Measurements from ENCODE around the gene ADAMTS17. TPM values are rescaled to one million over a fixed set of nuclear protein-coding genes. Genes with fewer than 3 reads are reported as not detected.

ADAMTS17 gene
- total RNA-seq, 1 donor from 2014 or later = 1.5 TPM

GRCh38 chr15:100247228-100248225 lies 94.2 kb downstream of the ADAMTS17 start:
- Histone ChIP-seq H3K36me3 (no peaks in the 10 kb centered on the region), H3K27ac (no peak overlapping the region), H3K9ac (no peak overlapping the region), H3K4me1 (peaks cover 11% of the 10 kb centered on the region), H3K4me3 (no peak overlapping the region), H3K4me2 (no peak overlapping the region), H2AFZ (replicated peaks) (no peak overlapping the region), H3K79me2 (ENCODE audit: low read depth) (no peaks in the 10 kb centered on the region), H3K9me3 (ENCODE audit: low read depth) (no peaks in the 10 kb centered on the region), H3K27me3 (no peaks in the 10 kb centered on the region), H4K20me1 (ENCODE audit: low read depth) (no peaks in the 10 kb centered on the region), H3F3A (ENCODE audit: low read depth) (peaks cover 5% of the 10 kb centered on the region)
- Mint-ChIP-seq H3K27me3 (ENCODE audit: insufficient read depth, low read depth) (peaks cover 13% of the 10 kb centered on the region), H3K36me3 (no peaks in the 10 kb centered on the region), H3K4me3 (no peak overlapping the region), H3K9me3 (peaks cover under 1% of the 10 kb centered on the region), H3K27ac (no peak overlapping the region), H3K4me1 (peaks cover 19% of the 10 kb centered on the region)
- DNase-seq (ENCODE audit: low spot score) = no peak
- TF ChIP-seq EZH2phosphoT487 (IDR thresholded peaks at IDR 0.05) = no peak
- TF ChIP-seq EZH2 (IDR thresholded peaks at IDR 0.05) = no peak
- no peak for TF ChIP-seq CTCF (IDR thresholded peaks at IDR 0.05)

- H3K4me2 ChIP-seq = no peak overlapping the region
- H3K36me3 Mint-ChIP-seq = no peaks in the 10 kb centered on the region
- peaks cover 16% of the 10 kb centered on the region for H3F3A ChIP-seq (ENCODE audit: low read depth)
- peaks cover 11% of the 10 kb centered on the region for H3K27me3 Mint-ChIP-seq (ENCODE audit: insufficient read depth, low read depth)
- H3K9me3 ChIP-seq (ENCODE audit: low read depth) = no peaks in the 10 kb centered on the region
- peaks cover 30% of the 10 kb centered on the region for H3K4me1 Mint-ChIP-seq
- H3K27ac Mint-ChIP-seq = no peak overlapping the region
- no peak overlapping the region for H3K27ac ChIP-seq
- H3K4me3 Mint-ChIP-seq = no peak overlapping the region
- no peaks in the 10 kb centered on the region for H4K20me1 ChIP-seq (ENCODE audit: low read depth)
- H3K79me2 ChIP-seq (ENCODE audit: low read depth) = no peaks in the 10 kb centered on the region
- H3K4me3 ChIP-seq = no peak overlapping the region
- DNase-seq (ENCODE audit: low spot score) = peak; percentile 30
- no peaks in the 10 kb centered on the region for H3K36me3 ChIP-seq
- H3K4me1 ChIP-seq = peaks cover 21% of the 10 kb centered on the region
- no peak for TF ChIP-seq EZH2 (IDR thresholded peaks at IDR 0.05)
- TF ChIP-seq EZH2phosphoT487 (IDR thresholded peaks at IDR 0.05) = no peak
- TF ChIP-seq CTCF (IDR thresholded peaks at IDR 0.05) = no peak
- peaks cover 4% of the 10 kb centered on the region for H3K9me3 Mint-ChIP-seq
- no peak overlapping the region for H2AFZ ChIP-seq (replicated peaks)
- H3K27me3 ChIP-seq = no peaks in the 10 kb centered on the region
- H3K9ac ChIP-seq = no peak overlapping the region
Measured at GRCh38 chr15:100245855-100246254, 95.9 kb downstream of the ADAMTS17 start.

- Histone ChIP-seq H3K27ac (no peak overlapping the region), H3K9ac (no peak overlapping the region), H3K4me1 (peaks cover 21% of the 10 kb centered on the region), H3K36me3 (no peaks in the 10 kb centered on the region), H4K20me1 (ENCODE audit: low read depth) (no peaks in the 10 kb centered on the region), H3F3A (ENCODE audit: low read depth) (peaks cover 16% of the 10 kb centered on the region), H3K4me3 (no peak overlapping the region), H3K9me3 (ENCODE audit: low read depth) (no peaks in the 10 kb centered on the region), H3K27me3 (no peaks in the 10 kb centered on the region), H2AFZ (replicated peaks) (no peak overlapping the region), H3K4me2 (no peak overlapping the region), H3K79me2 (ENCODE audit: low read depth) (no peaks in the 10 kb centered on the region)
- H3K4me1 Mint-ChIP-seq = peaks cover 30% of the 10 kb centered on the region
- no peak overlapping the region for H3K27ac Mint-ChIP-seq
- H3K27me3 Mint-ChIP-seq (ENCODE audit: insufficient read depth, low read depth) = peaks cover 11% of the 10 kb centered on the region
- H3K9me3 Mint-ChIP-seq = peaks cover 7% of the 10 kb centered on the region
- TF ChIP-seq EZH2phosphoT487 (IDR thresholded peaks at IDR 0.05) (no peak), CTCF (IDR thresholded peaks at IDR 0.05) (no peak), EZH2 (IDR thresholded peaks at IDR 0.05) (no peak)
- H3K4me3 Mint-ChIP-seq = no peak overlapping the region
- H3K36me3 Mint-ChIP-seq = no peaks in the 10 kb centered on the region
- no peak for DNase-seq (ENCODE audit: low spot score)
Measured at GRCh38 chr15:100245487-100245820, 96.3 kb downstream of the ADAMTS17 start.

Measured in neural progenitor cell (in vitro differentiated cells).